Right lung (tissue), 5 donors: ENCODE measurements around the gene PCCA. TPM values are rescaled to one million over a fixed set of nuclear protein-coding genes. Genes with fewer than 3 reads are reported as not detected.
"Not testable (repeated sequence)": the region's sequence is repeated elsewhere in the genome, so short reads cannot be mapped to it uniquely, and the experiment has no call there.

ENCODE experiments used
- DNase-seq, 2 donors: peaks; one replicate each; pipeline ENCODE4 v3.0.0-alpha.2; 2013
- polyA plus RNA-seq, 5 donors: library from polyadenylated mRNA; unstranded; fragments of 120-200 nt; gene quantifications; one replicate each; pipeline versions ENCODE4 v1.2.1 to v1.2.3, GENCODE V29; 2013; ENCODE audit warnings: inconsistent platforms in 1 of 5, low replicate concordance in 1 of 5; ENCODE audit not compliant: insufficient read length in 5 of 5, insufficient read depth in 1 of 5

PCCA gene
- polyA plus RNA-seq, 5 donors = 31.4 to 46.6 (median 43.3) TPM

DNA sequence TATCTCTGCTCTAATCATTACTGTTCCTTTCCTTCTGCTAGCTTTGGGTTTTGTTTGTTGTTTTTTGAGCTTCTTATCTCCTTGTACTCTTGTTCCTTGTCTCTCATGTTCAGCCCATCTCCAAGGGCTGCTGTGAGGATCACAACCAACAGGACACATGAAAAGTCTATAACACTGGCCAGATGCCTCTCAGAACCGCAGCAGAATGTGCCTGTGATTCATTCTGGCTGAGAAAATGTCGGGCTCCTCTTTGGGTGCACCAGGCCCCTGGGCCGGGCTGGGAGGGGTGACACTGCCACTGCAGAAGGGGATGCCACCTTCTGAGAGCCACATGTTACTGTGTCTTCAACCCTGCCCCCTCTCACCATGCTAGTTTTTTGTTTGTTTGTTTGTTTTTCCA, 451.7 kb downstream of the PCCA start:
- DNase-seq = no peak

DNA sequence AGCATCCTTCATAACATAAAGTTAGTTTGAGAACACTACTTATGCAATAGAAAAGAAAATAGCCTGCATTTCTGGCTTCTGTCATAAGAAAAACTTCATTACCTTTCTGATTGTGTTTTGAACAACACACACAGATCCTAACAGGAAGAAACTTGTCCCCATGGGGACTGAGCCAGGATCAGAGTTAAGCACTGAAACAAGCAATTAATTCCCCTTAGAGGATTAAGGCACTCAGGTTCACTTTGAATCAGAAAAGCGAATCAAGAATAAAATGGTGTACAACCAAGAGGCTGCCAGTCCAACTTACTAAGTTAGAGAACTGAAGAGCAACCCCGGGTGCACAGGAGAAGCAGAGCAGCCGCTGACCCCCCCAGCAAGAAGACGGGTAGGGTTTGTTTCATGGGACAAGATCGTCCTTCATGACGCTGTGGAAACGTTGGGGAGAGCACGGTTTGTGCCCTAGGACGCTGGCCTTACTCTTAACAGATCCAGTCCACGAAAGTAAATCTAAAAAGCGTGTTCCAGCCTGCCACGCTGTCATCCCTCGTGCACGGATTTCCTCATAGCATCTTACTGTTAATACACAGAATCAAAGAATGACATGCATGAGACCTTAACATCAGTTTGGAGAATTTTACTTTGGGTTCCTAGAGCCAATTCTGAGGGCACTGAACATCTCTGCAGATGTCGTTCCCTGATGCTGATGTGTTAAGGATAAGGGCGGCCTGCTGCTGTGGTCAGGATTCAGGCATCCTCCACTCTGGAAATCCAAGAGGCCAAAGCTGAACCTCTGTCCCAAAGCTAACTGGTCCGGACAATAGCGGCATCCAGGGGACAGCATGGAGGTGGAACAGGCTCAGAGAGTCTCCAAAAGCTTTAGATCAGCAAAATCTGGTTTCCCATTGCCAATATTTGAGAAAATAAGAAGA, 453.3 kb downstream of the PCCA start:
- no peak for DNase-seq

DNA sequence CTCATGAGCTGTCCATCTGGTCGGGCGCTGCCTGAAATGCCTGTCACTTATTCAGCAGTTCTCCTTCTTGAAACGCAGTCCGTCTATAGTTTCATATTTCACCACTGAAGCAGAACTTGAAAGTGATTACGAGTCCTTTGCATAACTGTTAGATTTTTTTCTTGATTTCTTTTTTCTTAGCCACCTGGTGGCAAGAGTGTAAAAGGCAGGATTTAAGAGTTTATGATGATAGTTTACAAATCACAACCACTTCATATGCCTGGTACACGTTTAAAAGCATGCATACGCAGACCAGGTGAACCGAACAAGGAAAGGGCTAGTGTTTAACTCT, 453.9 kb downstream of the PCCA start:
- peak in 1 of 2 donors; percentile 36 for DNase-seq

DNA sequence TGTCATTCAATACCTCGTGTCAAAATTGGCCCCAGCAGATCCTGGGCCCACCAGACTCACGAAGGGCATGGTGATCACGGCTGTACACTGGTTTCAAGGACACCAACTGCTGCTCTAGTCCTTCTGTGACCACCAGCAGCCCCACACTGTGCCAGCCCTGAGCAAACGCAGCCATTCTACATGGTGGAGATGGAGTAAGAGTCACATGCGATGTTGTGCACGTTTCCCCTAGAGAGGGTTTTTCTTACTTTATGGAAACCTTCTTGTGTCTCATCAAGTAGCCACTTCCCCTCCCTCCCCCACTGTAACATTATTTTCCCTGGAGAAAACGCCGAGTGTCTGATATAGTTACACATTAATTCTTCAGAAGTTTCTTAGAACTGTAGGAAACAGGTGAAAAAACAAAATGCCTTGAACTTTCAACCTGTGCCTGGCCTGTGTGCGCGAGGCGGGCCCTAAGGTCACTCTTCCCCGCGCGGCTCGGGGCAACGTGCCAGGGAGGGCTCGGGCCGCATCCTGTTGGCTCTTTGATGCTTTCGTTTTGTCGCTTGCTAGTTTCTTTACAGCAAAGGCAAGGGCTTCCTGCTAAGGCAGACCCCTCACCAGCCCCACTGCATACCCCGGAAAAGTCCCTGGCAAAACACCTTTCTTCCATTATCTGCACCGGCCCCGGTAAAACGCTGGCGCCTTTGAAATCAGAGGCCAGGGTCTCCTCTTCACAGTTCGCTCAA, 455.1 kb downstream of the PCCA start:
- DNase-seq = no peak

DNA sequence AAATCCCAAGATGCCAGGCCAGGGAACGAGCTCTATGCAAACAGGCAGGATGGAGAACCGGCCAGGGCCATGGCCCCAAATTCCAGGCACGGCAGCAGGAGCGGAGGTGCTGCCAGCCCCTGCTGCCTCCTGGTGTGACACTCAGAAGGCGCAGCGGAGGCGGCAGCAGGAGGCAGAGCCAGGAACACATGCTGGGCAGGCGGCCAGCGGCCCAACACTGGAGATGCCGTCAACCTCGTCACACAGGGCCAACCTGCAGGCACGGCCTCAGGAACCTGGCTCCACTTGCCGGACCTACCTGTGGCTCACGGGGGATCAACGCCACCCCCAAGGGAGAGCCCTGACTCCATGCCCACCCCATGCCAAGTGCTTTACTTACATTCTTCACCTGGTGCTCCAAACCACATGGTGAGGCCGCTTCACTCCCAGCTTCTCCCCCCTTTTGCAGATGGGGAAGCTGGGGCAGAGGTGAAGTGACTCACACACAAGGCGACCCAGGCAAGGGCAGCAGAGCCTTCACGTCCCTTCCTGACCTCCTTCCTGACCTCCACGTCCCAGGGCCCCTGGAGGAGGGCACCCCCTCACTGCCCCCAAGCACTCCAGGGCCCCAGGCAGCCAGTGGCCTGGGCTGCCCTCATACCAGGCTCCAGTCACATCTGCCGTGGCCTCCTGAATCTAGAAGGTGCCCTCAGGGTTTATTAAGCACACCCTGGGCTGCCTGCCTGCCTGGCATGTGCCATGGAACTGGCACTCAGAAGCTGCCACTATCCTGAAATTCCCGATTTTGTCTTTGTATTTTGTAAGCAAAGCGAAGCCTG, 456.2 kb downstream of the PCCA start:
- DNase-seq = no peak

DNA sequence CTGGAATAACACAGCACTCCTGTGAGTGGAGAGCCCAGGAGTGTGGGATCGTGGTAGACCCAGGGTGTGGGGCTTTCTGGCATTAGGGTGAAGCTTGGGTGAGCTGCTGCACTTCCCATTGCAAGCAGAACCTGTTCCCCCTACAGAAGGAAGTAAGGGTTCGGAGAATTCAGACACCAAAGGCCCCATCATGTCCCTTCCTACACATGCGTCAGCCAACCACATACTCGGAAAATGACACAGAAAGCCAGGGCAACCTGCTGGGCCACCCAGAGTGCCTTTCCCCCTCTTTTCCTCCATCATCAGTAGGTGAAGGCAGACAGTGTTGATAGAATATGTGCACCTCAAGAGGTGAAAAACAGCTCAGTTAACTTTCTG, 456.8 kb downstream of the PCCA start:
- DNase-seq = no peak

DNA sequence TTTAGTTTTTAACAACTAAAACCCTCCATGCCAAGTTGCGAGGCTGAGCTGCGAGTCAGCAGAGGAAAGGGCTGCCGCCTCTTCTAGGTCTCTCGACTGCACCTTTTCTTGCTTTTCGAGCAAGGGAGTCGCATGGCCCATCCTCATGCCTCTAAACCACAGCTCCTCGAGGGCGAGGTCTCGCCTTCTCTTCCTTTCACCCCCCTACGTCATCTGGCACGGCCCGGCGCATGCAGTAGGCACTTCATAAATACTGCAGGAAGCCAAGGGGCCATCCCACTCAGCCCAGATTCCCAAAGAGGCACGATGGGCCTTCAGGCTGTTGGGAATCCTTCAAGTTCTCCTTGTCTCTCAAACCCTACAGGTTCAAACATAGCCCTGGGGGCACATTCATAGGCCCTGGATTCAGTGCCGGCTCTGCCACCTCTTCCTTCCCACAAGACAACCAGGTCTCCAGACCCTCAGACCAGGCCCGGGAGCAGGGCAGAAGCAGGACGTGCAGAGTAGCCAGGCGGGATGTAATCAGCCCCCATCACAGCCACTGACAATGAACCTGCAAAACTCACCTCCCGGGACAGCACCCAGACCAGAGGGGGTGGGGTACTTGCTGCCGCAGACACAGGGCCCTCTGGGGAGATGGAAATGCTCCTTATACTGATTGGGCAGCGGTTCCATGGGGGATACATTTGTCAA, 458.0 kb downstream of the PCCA start:
- DNase-seq = no peak

DNA sequence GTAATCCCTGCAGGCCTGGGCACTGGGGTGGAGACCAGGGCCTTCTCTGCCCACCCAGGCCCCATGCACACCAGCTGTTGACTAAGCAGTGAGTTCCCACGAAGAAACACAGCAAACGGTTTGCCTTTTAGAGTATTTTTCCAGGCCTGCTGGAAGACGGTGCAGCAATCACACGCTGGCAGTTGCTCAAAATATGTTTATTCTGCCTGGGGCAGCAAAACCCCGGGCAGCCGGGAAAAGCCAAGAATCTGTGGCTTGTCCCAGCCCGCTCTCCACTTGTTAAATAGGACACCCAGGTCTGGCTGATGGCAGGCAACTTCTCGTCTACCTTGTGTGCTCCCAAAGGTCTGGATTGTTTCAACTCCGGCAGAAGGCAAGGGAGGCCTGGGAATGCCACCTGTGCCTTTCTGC, 458.9 kb downstream of the PCCA start:
- peak in 1 of 2 donors; percentile 35 for DNase-seq

DNA sequence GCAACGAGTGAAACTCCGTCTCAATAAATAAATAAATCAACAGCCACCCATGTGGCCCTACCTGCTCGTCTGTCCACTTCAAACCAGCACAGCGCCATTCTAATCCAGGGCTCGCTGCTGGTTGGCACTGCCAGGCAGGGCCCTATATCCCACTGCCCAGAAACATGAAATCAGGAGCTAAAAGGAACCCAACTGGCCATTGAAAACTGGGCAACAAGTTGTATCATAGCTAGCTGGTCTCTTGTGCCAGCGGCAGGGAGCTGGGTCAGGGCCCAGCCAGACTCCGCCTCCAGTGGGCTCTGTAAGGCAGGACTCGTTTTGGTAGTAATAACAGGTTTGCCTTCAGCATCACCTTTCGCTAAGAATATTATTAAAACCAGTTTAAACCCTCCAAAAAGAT, 460.4 kb downstream of the PCCA start:
- DNase-seq = no peak

DNA sequence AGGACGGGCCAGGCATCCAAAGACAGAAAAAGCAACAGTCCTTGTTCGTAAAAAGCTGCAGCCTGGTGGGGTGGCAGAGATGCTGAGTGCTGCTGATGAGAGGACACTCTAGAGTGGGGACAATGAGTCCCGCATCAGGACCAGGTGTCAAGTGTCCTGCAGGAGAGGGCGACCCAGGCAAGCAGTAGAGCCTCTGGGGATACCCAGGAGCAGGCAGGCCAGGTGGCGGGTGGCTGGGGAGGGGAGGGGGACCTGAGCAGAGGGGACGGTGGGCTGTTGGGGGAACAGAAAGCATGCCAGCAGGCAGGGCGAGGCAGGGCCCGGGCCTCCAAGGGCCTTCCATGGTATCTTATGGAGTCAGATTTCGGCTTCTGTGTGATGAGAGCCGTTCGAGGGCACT, 463.9 kb downstream of the PCCA start:
- DNase-seq = no peak

DNA sequence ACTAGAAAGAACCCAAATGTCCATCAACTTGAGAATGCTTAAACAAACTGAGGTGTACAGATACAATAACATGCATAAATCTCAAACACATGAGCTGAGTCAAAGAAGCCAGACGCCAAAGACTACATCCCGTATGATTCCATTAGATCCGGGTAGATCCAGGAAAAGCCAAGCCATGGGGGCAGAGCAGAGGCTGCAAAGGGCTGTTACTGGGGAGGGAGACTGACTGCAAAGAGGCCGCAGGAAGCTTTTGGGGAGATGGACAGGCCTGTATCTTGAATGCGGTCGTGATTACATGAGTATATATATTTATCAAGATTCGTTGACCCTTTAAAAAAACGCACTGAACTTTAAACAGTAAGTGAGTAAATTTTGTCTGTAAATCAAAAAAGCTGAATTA, 471.0 kb downstream of the PCCA start:
- DNase-seq = no peak

DNA sequence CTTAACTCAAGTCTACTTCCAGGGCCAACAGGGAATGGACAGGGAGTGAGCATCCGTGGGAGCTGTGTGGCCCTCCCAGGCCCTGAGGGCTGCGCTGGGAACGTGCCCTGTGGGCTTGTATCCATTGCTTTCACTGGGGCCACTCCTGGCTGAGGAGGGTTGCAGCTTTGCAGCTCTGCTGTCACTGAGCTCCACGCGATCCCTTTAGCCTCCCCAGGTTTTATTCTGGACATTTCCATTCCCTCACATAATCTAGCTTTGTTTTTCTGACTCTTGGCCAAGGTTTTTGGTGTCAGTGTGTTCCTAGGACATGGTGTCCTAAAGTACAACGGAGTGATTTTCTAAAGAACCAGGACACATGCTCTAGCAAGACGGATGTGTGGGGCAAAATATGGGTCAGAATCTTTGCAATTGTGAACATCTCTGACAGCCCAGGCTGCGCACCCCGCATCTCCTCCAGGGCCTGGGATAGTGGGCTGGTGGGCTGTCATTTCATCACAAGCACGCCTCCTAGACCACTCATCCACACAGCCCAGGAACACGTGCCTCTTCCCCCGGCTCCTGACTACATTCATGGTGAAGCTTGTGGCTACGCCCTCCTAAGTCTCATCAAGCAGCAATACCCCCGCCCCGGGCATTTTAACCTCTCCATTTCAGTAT, 471.7 kb downstream of the PCCA start:
- DNase-seq = no peak

DNA sequence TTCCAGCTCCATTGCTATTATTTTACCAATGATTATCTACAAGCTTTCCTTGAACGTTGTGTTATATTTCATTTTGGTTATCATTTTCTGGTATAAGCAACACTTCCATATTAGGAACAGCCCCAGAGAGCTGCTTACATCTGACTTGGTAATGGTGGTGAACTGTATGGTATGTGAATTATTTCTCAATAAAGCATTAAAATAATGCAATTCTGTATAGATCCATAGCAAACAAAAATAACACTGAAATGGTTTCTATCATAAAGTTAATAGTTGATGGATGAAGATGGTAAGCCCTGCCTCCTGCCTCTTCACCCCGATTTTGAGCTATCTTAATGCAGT, 472.2 kb downstream of the PCCA start:
- no peak for DNase-seq

DNA sequence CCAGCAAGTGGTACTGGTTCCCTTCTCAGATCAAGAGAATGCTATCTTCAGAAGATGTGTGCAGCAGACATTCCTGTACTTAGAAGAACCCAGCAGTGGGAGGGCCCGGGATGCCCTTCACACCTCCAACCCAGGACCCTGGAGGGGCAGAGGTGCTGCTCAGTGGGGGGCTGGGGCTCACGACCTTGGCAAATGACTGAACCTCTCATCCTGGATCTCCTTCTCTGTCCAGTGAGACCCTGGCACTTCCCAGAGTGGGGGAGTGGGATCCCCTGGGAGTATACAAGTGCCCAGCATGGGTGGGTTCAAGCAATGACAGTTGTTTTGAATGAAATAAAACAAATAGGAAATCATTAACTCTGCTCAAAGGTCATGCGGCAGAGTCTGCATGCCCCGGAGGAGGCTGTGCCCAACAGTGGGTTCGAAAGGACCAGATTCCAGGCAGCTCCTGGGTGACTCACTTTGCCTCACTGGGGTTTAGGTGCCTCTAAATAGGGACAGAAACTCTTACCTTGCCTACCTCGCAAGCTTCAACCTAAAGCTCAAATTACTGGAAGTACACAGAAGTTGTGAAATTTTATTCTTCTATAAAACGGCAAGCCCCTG, 472.8 kb downstream of the PCCA start:
- no peak for DNase-seq

DNA sequence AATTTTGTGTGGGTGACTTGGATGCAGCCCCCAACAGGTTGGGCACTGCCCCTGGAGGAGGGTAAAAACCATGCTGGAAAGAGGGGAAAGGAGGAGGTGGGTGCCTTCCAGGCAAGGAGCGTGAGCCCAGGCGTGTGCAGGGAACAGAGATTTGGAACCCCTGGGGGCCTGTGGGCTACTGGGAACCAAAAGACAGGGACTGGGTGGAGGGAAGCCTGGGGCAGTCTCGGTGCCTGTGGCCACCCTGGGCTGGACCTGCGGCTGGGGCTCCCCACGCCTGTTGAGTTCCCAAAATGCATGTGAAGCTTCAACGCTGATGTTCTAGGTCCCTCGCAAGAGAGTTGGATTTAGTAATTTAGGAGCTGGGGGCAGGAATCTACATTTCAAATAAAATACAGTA, 474.9 kb downstream of the PCCA start:
- no peak for DNase-seq

DNA sequence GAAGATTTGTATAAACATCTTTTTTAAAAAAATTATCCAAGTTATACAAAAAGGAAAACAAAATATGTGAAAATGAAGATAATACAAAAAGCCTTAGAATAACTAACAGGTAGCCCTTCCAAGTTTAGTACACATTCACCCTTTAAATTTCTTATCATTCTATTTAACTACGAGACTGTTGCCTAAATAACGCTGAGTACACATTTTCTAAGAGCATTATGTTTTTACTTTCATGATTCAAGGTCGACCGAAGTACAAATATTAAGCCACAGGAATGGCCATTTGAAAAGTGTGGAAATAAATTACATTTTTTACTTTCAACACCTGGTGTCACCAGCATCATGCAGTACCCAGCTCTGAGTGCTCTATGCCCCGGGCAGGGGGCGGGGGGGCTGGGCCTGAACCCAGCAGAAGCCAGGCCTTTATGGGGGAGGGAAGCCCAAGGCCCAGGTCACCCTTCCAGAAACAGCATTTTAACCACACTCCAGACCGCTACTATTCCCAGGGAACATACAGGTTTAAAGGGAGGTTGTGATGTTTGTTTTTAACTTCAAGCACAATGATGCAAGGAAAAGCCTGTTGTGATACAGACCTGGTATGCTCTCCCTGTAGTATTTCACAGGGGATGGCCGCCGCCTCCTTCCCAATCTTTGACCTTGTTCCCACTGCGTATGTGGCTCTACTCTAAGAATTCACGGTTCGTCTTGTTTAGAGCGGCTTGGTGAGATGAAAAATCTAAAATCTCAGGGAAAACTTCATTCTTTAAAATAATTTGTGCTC, 475.7 kb downstream of the PCCA start:
- DNase-seq = no peak

DNA sequence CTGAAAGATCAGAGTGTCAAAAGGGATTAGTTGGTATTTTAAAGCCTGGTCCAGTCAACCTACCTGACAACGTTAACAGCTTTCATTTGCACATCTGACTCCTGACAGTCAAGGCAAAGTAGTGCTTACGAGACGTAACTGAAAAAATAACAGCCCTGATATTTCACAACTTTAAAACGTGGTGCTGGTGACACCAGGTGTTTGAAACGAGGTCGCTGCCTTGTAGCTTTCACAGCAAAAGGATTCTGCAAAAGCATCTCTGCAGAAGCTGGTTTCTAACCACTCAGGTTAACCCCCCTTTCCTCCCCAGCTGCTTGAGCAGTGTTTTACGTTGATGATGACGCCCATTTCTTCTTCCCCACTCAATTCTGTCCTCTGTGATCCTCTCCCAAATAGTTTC, 476.4 kb downstream of the PCCA start:
- DNase-seq = no peak

DNA sequence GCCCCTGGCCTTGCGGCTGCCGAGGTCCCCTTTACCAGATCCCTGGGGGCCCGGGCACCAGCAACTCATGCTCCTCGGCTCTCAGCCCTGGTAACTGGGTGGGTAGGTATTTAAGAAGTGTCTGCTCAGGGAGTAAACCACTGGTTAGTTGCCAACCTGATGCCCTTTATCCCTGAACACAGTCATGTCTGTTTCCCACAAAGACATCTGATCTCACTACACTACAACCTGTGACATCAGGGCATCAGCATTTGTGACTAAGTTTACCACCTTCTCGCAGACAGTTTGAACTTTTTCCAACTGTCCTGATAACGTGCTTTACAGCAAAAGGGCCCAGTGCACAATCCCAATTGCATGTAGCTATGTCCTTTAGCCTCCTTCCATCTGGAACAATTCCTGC, 477.6 kb downstream of the PCCA start:
- no peak for DNase-seq

DNA sequence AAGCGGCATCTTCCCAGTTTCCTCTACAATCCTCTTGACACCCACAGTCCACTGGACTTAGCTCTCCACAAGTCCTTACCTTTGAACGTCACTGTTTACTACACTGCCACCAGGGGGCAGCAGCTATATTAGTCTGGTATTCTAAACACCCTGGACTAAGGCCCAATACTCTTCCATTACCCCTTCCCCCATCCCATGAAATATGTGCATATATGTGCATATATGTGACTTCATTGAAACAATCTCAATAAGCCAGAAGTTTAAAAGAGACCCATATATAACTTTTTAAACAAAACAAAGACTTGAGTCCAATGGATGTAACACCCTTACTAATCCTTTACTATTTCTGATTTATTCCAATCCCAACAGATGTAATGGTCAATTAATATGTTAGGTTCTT, 484.2 kb downstream of the PCCA start:
- DNase-seq = peak; percentile 12 to 17

DNA sequence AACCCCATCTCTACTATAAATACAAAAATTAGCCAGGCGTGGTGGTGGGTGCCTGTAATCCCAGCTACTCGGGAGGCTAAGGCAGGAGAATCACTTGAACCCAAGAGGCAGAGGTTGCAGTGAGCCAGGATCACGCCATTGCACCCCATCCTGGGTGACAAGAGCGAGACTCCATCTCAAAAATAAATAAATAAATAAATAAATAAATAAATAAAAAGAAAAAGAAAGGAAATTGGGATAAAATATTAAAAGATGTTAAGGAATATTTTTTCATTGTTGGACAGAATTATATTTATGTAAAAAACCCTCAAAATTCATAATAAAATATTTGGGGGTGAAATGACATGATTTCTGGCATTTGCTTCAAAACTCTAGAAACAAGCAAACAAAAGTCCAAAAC, 488.3 kb downstream of the PCCA start:
- not testable (repeated sequence) for DNase-seq
